Coronary artery (tissue), 2 donors: Measurements from ENCODE around the gene ANKS1B.

ENCODE experiments used
- DNase-seq: peaks from one replicate; pipeline ENCODE4 v3.0.0-alpha.2; 2017; ENCODE audit warnings: low spot score
- H3K27ac ChIP-seq, 2 donors: fragments of 200-600 bp; sonication (generic); one replicate each; pipeline ENCODE4 v1.5.1; 2016 to 2019
- H3K4me3 ChIP-seq: fragments of 200-600 bp; sonication (generic); 2 replicates; pipeline ENCODE4 v1.5.1; 2016; ENCODE audit warnings: mild to moderate bottlenecking, moderate library complexity
- TF ChIP-seq, protein P1 (sequence below): fragments of 200-600 bp; sonication (generic); IDR thresholded peaks from one replicate; pipeline ENCODE4 v1.5.1; 2019; ENCODE audit warnings: antibody characterized with exemption

Gene ANKS1B

DNA sequence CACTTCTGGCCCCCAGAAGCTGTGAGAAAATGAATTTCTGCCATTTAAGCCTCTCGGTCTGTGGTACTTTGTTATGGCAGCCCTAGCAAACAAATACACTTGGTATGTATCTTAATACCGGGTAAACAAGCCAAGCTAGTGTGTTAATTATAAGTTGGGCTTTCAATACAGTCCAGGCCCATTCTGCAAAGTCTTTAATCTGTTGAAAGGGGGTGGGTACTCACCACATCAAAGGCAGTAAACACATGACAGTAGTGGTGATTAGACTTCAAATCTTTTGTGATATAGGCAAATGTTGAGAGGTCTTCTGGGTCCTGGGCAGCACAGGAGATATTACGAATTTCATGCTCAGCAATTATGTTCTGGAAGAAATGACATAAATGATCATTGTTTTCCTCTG is 1211.9 kb downstream of the ANKS1B start:
- no peak for DNase-seq
- Histone ChIP-seq H3K27ac (no peak overlapping the region), H3K4me3 (no peak overlapping the region)
- TF ChIP-seq, protein P1, sequence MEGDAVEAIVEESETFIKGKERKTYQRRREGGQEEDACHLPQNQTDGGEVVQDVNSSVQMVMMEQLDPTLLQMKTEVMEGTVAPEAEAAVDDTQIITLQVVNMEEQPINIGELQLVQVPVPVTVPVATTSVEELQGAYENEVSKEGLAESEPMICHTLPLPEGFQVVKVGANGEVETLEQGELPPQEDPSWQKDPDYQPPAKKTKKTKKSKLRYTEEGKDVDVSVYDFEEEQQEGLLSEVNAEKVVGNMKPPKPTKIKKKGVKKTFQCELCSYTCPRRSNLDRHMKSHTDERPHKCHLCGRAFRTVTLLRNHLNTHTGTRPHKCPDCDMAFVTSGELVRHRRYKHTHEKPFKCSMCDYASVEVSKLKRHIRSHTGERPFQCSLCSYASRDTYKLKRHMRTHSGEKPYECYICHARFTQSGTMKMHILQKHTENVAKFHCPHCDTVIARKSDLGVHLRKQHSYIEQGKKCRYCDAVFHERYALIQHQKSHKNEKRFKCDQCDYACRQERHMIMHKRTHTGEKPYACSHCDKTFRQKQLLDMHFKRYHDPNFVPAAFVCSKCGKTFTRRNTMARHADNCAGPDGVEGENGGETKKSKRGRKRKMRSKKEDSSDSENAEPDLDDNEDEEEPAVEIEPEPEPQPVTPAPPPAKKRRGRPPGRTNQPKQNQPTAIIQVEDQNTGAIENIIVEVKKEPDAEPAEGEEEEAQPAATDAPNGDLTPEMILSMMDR = no peak

DNA sequence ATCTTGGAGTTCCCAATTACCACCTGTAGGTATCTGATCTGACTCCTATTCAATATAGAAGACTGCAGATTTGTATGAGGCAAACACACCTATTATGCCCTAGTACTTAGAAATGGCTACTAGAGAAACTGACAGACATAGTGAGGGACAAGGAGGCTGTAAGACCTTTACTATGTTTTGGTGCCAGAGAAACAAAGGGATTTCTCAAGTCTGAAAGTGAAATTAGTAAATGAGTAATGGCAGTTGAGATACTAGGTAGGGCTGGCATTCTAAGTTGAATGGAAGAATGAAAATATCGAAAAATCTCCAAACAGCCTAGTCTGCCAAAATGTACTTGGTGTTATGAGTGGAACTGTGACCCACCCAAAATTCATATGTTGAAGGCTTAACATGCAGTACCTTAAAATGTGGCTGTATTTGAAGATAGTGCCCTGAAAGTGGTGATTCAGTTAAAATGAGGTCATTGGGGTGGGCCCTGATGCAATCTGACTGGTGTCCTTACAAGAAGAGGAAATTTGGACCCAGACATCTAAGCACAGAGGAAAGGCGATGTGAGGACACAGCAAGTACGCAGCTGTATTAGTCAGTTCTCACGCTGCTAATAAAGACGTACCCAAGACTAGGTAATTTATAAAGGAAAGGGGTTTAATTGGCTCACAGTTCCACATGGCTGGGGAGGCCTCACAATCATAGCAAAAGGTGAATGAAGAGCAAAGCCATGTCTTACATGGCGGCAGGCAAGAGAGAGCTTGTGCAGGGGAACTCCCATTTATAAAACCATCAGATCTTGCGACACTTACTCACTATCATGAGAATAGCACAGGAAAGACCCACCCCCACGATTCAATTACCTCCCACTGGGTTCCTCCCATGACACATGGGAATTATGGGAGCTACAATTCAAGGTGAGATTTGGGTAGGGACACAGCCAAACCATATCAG is 1212.7 kb downstream of the ANKS1B start:
- DNase-seq = no peak
- Histone ChIP-seq H3K27ac (no peak overlapping the region), H3K4me3 (no peak overlapping the region)
- TF ChIP-seq, protein P1 = no peak

DNA sequence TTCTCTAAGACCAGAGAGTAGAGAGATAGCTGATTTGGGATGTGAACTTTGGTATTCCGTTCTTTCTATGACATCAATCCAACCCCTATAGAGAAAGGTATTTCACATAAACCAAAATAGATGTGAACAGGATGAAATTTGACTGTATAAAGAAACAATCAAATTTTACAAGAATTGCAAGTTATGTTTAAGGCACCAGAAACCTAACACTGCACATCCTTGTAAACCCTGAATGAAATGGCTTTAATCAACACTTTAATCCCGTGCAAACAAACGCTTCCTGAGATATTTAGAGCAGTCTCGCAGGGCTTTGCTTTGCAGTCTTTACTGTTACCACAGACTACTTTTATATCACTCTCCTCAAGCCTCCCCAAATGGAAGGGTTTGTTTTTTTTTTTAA is 1214.5 kb downstream of the ANKS1B start:
- Histone ChIP-seq H3K4me3 (no peak overlapping the region), H3K27ac (no peak overlapping the region)
- TF ChIP-seq, protein P1 = no peak
- DNase-seq = no peak

DNA sequence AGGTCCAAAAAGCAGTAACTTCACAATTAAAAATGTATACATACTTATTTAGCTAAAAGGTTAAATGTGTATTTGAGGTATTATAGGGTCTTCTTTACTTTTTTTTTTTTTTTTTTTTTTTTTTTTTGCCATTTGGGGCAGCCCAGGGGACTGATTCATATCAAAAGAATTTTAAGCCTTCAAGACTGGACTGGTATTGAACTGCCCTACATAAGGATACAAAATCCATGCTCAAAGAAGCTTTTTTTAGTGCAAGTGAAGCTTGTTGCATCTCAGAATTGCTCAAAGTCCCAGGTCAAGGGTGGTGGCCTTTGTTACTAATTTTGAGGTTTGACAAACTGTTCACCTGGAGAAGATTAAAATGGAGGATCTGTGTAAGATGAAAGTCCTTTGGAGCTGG is 1215.7 kb downstream of the ANKS1B start:
- no peak overlapping the region for H3K4me3 ChIP-seq
- TF ChIP-seq, protein P1 = no peak
- DNase-seq = no peak
- H3K27ac ChIP-seq = no peak overlapping the region

DNA sequence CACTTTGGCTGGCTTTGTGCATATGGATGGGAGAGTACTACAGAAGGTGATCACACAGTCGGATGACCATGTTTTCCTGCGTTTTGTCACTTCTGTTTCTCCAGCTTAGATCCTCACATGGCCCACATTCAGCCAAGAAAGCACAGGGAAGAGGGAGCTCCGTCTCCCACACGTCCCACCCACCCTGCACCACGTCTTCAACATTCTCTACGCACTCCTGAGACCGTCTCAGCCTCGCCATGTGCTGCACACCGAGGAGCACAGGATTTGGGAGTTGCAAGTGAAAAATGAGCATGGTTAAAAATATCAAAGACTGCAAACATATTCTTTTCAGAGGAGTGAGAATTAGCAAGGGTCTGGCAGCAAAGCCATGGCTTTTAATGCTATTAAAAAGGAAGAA is 1217.5 kb downstream of the ANKS1B start:
- TF ChIP-seq, protein P1 = no peak
- Histone ChIP-seq H3K4me3 (no peak overlapping the region), H3K27ac (no peak overlapping the region)
- no peak for DNase-seq

DNA sequence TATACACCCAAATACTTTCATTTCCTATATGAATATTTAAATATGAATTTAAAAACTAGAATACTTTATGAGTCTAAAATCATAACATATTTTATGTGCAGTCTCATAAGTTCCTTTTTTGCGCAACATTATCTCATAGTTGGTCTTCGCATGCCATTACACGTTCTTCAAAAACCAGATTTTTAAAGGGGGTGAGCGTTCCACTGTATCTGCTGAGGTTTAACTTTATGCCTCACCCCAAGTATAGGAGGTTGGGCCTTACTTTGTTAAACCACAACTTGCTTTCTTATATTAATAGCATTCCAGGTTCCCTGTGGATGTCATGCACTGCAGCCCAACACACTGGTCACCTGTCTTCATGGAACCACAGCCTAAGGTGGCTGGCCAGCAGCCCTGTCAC is 1221.1 kb downstream of the ANKS1B start:
- DNase-seq = no peak
- TF ChIP-seq, protein P1 = no peak
- no peak overlapping the region for H3K27ac ChIP-seq
- no peak overlapping the region for H3K4me3 ChIP-seq

DNA sequence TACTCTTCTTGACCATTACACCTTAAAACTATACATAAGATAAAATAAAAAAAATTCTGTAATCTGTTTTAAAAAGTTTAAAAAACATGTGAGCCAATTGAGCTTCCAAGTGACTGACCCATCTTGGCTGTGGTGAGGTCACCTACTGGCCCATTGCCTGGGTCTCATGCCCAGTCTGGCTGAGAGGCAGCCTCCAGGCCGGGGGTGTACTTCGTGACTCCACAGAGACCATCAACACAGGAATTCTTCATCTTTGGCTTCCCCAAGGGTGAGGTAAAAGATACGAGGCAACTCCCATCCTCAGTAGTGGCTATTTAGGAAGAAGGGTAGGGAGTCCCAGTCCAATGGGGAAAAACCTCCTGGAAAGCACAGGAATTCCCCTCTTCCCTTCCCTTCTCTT is 1226.4 kb downstream of the ANKS1B start:
- Histone ChIP-seq H3K27ac (no peak overlapping the region), H3K4me3 (no peak overlapping the region)
- DNase-seq = no peak
- TF ChIP-seq, protein P1 = no peak
